Glomerular visceral epithelial cell (primary cell): ENCODE data around the gene C19orf85.
"Not testable (repeated sequence)": the region's sequence is repeated elsewhere in the genome, so short reads cannot be mapped to it uniquely, and the experiment has no call there.

Experiments
- DNase-seq: peaks from one replicate; pipeline ENCODE4 v3.0.0-alpha.2; 2016; ENCODE audit errors: extremely low spot score

C19orf85 gene

GRCh38 chr19:55457683-55458457, 6.7 kb downstream of the C19orf85 start:
- DNase-seq: no peak

GRCh38 chr19:55456347-55456746, 8.2 kb downstream of the C19orf85 start:
- no peak for DNase-seq

GRCh38 chr19:55455576-55456235, 8.8 kb downstream of the C19orf85 start:
- DNase-seq: no peak

DNA sequence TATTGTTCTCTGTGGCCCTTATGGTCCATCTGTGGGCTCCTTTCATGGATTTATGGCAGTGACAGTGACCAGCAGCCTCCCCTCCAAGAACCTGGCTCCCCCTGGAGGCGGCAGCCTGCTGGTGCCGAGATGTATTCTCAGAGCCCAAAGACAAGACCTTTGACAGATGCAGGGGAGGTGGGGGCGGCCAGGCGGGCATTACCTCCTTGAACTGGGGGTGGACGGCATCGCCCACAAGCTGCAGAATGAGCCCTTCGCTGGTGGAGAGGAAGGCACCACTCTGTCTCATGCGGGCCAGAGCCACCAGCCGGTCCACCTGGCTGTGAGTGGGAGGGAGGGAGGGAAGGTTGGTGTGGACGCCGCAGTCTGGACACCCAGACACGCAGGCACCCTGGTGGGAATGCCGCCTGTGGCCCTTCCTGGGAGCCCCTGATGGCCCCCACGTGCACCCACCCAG, 9.7 kb downstream of the C19orf85 start:
- DNase-seq: peak; percentile 52

DNA sequence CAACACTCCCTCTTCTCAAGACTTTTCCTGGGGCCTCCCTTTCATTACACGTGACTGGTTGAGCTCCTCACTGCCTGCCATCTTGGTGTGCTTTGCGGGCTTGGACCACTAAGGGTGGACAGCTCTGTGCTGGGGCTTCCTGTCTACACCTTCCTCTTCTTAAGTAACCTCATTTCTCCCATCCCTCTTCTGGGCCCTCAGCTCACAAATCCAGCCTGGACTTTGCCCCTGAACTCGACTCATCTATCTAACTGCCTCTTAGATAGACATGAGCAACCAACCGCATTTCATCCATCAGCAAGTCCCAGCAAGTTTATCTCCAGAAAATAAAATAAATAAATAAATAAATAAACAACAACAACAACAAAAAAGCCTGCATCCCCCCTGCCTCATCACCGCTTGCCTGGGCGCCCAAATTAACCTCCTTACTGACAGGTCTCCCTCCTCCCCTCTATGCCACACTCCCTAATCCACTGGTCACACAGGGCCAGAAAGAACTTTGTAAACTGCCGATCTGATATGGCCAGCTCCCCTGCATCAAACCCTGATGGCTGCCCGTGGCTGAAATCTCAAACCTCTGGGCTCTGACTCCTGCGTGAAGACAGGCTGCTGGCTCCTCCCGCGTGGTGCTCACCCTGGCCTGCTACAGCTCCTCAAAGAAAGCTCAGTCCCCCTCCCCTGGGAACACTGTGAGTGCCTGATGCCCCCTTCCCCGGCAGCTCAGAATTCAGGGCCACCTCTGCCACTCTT, 10.9 kb downstream of the C19orf85 start:
- DNase-seq: no peak

- peak; percentile 44 for DNase-seq
These were observed 11.7 kb downstream of the C19orf85 start for GRCh38 chr19:55452749-55453346.

- DNase-seq: no peak
These were observed 12.4 kb downstream of the C19orf85 start for GRCh38 chr19:55451965-55452748.

DNA sequence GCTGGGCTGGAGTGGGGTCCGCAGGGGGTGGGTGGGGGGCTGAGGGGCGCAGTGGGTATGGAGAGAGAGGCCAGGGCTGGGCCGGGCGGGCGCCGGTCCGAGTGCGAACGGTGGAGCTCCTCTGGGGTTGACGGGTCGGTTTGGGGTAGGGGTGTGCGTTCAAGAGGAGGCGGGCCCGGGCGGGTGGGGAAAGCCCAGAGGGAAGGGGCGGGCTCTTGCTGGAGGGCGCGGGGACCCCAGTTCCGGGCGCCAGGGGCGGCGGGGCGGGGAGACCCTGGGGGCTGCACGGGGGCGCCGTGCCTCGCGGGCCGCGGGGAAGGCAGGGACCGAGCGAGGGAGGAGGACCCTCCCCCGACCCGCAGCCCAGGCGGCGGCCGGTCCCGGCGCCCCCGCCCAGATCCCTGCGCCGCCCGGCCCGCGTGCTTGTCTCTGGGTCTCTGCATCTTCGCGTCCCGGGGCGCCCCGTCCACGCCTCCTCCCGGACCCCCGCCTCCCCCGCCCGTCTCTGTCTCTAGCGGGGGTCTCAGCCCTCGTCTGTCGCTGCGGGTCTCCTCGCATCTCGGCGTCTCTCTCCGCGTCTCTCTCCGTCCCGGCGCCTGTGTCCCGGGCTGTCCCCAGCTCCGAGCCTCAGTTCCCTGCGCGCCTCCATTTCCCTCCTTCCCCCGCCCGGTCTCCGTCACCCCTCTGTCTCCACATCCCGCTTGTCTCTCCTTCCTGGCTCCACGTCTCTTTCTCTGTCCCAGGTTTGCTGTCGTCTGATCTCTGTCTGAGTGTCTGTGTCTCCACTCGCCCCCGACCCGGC, 13.2 kb downstream of the C19orf85 start:
- no peak for DNase-seq

- no peak for DNase-seq
These were observed 15.1 kb downstream of the C19orf85 start for GRCh38 chr19:55449469-55449868.

DNA sequence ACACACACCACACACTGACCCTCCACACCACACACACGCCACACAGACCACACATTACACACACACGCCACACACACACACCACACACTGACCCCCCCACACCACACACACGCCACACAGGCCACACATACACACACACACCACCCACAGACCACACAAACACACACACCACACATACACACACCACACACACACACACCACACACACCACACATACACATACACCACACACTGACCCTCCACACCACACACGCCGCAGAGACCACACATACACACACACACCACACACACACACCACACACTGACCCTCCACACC, 16.4 kb downstream of the C19orf85 start:
- not testable (repeated sequence) for DNase-seq

DNA sequence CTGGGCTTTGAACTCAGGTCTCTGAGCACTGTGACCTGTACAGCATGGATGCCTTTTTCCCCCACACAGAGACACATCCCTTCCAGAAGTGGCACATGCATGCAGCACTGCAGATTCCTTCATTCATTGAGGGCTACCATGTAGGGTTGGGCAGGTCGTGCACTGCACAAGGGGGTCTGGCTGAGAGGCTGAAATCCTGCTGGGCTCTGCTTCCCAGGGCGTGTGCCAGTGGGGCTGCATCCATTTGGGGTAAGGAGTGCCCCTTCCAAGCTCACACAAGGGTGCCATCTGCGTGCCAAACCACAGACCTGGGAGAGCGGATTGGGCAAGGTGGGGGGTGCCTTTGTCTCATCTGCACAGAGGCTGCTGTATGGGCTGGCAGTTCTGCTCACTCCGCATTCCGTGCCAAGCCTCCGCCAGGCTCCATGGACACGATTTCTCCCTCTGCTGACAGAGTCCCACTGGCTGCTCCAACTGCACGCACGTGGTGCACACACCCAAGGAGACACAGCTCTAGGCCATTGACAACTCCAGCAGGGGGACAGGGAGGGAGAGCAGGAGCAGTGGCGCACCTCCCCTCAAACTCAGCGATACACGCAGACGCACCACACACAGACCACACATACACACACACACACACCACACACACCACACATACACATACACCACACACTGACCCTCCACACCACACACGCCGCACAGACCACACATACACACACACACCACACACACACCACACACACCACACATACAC, 17.0 kb downstream of the C19orf85 start:
- peak; percentile 50 for DNase-seq

GRCh38 chr19:55446060-55446459, 18.5 kb downstream of the C19orf85 start:
- DNase-seq: peak; percentile 37

- DNase-seq: no peak
These were observed 19.9 kb downstream of the C19orf85 start for GRCh38 chr19:55444646-55445045.

DNA sequence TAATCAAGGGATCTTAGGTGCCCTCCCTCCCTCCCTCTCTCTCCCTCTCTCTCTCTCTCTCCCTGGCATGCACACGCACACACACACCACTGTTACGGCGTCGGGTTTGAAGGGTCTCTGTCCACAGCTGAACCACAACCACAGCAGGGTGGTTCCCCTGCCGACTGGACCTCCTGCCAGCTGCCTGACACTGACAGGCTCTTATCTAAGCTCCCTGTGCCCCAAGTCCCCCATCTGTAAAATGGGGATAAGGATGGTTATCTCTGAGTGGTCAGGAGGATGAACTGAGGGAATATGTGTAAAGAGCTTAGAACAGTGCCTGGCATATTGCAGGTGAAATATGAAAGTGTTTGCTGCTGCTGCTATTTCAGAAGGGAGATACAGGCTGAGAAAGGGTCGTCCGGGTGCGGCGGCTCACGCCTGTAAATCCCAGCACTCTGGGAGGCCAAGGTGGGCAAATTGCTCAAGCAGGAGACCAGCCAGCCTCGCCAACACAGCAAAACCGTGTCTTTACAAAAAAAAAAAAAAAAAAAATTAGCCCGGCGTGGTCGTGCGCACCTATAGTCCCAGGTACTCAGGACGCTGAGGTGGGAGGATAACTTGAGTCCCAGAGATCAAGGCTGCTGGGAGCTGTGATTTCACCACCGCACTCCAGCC, 20.6 kb downstream of the C19orf85 start:
- no peak for DNase-seq

DNA sequence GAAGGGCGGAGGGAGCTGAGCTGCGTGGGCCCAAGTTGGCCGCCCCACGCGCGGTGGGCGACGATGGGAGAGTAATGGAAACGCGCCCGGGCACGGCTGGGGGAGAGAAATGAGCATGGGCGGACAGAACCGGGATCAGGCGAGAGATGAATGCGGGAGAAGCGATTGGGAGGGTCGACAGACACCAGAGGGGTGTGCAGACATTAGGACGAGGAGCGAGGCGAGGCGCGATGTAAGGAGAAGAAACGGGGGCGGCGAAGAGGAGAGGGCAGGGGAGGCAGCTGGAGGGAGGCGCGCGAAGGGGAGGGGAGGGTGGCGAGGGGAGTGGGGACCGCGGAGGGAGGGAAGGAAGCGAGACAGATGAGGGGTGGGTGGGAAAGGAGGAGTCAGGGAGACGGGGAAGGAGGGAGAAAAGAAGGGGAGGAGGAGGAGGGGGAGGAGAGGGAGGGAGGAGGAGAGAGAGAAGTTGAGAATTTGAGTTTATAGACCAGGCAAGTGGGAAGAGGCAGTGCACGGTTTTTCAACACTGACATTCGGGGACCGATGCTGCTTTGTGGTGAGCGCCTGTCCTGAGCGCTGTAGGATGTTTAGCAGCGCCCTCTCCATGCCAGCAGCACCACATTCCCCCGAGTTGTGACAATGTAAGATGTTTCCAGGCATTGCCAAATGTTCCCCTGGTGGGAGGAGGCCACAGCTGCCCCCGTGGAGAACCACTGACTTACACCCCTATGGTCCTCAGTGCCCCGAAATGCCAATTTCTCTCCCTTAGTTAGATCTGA, 21.3 kb downstream of the C19orf85 start, which contains the start of gene SHISA7:
Gene SHISA7 (minus strand): TSS at position 256 of the 779 bp plus-strand sequence. CDS start 437 bp downstream, outside the sequence.
- DNase-seq: no peak

DNA sequence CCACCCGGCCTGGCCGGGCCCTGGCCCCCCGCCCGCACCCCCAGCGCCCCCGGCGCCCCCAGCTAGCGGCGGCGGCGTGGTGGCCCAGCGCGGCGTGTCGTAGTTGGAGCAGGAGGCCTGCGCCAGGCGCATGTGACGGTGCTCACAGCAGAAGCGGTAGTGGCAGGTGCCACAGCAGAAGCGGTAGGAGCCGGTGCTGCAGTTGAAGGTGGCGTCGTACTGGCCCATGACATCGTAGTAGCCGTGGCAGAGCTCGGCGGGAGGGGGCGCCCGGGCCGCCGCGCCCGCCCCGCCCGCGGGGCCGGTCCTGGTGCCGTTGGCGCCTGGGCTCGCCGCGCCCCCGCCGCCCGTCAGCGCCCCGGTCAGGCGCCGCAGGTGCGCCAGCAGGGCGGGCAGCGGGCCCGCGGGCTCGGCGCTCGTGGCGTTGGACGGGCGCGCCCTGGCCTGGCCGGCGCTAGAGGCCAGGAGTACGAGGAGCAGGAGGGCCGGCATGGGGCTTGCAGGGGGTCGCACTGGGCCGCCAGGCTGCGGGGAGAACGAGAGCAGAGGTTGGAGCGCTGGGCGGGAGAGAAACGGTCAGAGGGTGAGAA, 22.1 kb downstream of the C19orf85 start:
- DNase-seq: no peak

DNA sequence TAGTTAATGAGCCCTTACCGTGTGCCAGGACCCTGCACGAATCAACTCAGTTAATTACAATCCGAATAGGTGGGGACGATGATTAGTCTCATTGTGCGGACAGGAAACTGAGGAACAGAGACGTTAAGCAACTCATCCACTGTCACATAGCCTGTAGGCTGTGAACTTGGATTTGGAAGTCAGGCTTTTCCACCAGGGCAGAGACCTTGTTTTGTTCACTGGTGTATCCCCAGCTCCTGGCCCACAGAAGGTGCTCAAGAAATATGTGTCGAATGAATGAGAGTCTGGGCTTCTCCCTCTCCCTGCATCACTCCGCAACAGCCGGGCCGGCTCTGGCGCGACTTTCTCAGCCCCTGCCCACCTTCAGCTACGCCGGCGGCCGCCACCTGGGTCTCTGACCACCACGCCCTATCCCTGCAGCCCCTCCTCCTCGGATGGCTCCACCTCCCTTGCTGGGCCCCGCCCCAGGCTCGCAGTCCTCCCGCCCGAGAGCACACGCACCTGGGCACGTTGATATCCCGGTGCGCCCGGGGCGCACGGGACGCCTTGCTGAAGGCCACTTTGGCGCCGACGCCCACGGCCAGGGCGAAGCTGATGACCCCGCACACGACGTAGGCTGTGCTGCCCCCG, 22.7 kb downstream of the C19orf85 start:
- no peak for DNase-seq

DNA sequence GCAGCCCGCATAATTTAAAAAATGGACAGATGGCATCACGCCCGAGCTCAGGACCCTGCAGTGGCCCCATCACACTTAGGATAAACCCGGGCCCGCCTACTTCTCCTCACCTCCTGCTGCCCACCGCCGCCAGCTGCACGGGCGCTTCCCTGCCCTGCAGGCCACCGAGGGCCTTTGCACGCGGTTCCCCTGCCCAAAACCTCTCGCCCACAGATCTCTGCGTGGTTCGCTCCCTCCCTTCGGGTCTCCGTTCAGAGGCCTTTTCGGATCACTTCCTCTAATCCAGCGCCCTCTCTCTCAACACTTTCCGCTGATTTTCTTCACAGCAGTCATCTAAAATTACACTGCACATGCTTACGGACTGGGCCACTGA, 23.2 kb downstream of the C19orf85 start:
- no peak for DNase-seq
